ENCODE measurements around the gene PPP1R12A. TPM values are rescaled to one million over a fixed set of nuclear protein-coding genes. Genes with fewer than 3 reads are reported as not detected.

The PPP1R12A gene
- total RNA-seq, 1 donor from 2014 or later: 109 TPM

DNA sequence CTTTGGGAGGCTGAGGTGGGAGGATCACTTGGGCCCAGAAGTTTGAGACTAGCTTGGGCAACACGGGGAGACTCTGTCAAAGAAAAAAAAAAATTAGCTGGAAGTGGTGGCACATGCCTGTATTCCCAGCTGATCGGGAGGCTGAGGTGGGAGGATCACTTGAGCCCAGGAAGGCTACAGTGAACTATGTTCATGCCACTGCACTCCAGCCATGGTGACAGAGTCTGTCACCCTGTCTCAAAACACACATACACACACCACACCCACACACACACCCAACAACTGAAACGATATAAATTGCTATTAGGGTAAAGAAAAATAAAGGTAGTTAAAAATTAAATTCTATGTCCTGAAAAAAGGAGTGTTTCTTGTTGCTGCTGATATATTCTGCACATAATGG, 7.9 kb downstream of the PPP1R12A start:
- H3K27ac Mint-ChIP-seq (ENCODE audit: unreplicated experiment): no peak overlapping the region

DNA sequence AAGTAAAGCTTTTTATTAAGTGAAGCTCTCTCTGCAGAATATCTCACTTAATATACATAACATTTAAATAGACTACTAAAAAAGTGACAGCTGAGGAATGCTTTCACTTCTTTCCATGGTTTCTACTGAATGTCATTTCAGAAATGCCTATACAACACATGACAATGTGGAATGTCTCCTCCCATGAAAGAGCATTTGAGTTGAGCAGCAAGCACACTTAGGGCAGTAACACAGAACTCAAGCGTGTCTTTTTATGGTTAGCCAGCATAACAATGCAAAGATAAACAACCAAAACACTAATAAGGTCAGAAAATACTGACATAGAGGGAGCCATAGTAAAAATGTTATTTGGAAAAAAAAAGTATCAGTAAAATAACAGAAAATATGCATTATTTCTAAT, 9.4 kb downstream of the PPP1R12A start:
- H3K4me1 Mint-ChIP-seq (ENCODE audit: unreplicated experiment): peaks cover 10% of the 10 kb centered on the region
- H3K27ac Mint-ChIP-seq (ENCODE audit: unreplicated experiment): no peak overlapping the region
- no peak for DNase-seq (ENCODE audit: low spot score)
- no peak overlapping the region for H3K4me3 Mint-ChIP-seq (ENCODE audit: unreplicated experiment)
- H3K27me3 Mint-ChIP-seq (ENCODE audit: unreplicated experiment): no peaks in the 10 kb centered on the region
- no peaks in the 10 kb centered on the region for H3K36me3 Mint-ChIP-seq (ENCODE audit: low read depth, unreplicated experiment)
- no peaks in the 10 kb centered on the region for H3K9me3 Mint-ChIP-seq (ENCODE audit: unreplicated experiment)
- TF ChIP-seq, protein P1, sequence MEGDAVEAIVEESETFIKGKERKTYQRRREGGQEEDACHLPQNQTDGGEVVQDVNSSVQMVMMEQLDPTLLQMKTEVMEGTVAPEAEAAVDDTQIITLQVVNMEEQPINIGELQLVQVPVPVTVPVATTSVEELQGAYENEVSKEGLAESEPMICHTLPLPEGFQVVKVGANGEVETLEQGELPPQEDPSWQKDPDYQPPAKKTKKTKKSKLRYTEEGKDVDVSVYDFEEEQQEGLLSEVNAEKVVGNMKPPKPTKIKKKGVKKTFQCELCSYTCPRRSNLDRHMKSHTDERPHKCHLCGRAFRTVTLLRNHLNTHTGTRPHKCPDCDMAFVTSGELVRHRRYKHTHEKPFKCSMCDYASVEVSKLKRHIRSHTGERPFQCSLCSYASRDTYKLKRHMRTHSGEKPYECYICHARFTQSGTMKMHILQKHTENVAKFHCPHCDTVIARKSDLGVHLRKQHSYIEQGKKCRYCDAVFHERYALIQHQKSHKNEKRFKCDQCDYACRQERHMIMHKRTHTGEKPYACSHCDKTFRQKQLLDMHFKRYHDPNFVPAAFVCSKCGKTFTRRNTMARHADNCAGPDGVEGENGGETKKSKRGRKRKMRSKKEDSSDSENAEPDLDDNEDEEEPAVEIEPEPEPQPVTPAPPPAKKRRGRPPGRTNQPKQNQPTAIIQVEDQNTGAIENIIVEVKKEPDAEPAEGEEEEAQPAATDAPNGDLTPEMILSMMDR (IDR thresholded peaks at IDR 0.05; ENCODE audit: unreplicated experiment): no peak

More for the DNA sequence above, 7.9 kb downstream of the PPP1R12A start:
- Mint-ChIP-seq H3K9me3 (ENCODE audit: unreplicated experiment) (no peaks in the 10 kb centered on the region), H3K4me3 (ENCODE audit: unreplicated experiment) (no peak overlapping the region), H3K27me3 (ENCODE audit: unreplicated experiment) (no peaks in the 10 kb centered on the region), H3K4me1 (ENCODE audit: unreplicated experiment) (peaks cover 13% of the 10 kb centered on the region), H3K36me3 (ENCODE audit: low read depth, unreplicated experiment) (no peaks in the 10 kb centered on the region)
- TF ChIP-seq, protein P1 (IDR thresholded peaks at IDR 0.05; ENCODE audit: unreplicated experiment): no peak
- DNase-seq (ENCODE audit: low spot score): no peak

DNA sequence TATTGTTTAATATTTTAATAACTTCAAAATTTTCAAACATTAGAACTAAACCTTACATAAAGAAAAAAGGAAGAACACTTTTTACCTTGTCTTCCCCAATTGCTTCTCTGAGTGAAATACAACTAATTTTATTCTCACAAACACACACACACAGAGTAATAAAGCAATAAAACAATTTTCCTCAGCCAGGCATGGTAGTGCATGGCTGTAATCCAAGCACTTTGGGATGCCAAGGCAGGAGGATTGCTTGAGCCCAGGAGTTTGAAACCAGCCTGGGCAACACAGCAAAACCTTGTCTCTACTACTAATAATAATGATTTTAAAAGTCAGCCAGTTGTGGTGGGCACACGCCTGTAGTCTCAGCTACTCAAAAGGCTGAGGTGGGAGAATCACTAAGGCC, 13.1 kb downstream of the PPP1R12A start:
- Mint-ChIP-seq H3K27ac (ENCODE audit: unreplicated experiment) (no peak overlapping the region), H3K4me3 (ENCODE audit: unreplicated experiment) (no peak overlapping the region), H3K27me3 (ENCODE audit: unreplicated experiment) (no peaks in the 10 kb centered on the region), H3K4me1 (ENCODE audit: unreplicated experiment) (peaks cover 4% of the 10 kb centered on the region), H3K36me3 (ENCODE audit: low read depth, unreplicated experiment) (no peaks in the 10 kb centered on the region), H3K9me3 (ENCODE audit: unreplicated experiment) (no peaks in the 10 kb centered on the region)
- TF ChIP-seq, protein P1 (IDR thresholded peaks at IDR 0.05; ENCODE audit: unreplicated experiment): no peak
- no peak for DNase-seq (ENCODE audit: low spot score)

DNA sequence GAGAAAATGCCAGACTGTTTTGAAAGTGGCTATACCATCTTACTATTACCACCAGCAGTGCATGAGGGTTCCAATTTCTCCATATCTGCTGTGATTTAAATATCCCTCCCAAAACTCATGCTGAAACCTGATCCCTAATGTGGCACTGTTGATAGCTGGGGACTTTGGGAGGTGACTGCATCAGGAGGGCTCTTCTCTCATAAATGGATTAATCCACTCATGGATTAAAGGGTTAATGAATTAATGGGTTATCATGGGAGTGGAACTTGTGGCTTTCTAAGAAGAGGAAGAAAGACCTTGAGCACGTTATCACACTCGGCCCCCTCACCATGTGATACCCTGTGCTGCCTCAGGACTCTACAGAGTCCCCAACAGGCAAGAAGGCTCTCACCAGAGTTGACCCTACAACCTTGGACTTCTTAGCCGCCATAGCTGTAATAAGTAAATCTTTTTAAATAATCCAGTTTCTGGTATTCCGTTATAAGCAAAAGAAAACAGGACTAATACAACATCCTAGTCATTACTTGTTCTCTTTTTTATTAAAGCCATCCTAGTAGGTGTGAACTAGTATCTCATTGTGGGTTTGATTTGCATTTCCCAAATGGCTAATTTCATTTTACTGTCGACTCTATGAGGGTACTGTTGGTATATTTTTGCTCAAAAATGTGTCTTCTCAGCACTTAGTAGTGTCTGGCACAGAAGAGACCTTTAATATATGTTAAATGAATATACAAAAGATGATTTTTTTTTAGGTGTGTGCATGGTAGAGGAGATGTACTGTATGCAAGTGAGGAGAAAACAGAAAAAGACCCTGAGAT, 14.3 kb downstream of the PPP1R12A start:
- no peaks in the 10 kb centered on the region for H3K27me3 Mint-ChIP-seq (ENCODE audit: unreplicated experiment)
- peaks cover 4% of the 10 kb centered on the region for H3K4me1 Mint-ChIP-seq (ENCODE audit: unreplicated experiment)
- no peak overlapping the region for H3K4me3 Mint-ChIP-seq (ENCODE audit: unreplicated experiment)
- DNase-seq (ENCODE audit: low spot score): no peak
- H3K36me3 Mint-ChIP-seq (ENCODE audit: low read depth, unreplicated experiment): no peaks in the 10 kb centered on the region
- TF ChIP-seq, protein P1 (IDR thresholded peaks at IDR 0.05; ENCODE audit: unreplicated experiment): no peak
- H3K27ac Mint-ChIP-seq (ENCODE audit: unreplicated experiment): no peak overlapping the region
- no peaks in the 10 kb centered on the region for H3K9me3 Mint-ChIP-seq (ENCODE audit: unreplicated experiment)

DNA sequence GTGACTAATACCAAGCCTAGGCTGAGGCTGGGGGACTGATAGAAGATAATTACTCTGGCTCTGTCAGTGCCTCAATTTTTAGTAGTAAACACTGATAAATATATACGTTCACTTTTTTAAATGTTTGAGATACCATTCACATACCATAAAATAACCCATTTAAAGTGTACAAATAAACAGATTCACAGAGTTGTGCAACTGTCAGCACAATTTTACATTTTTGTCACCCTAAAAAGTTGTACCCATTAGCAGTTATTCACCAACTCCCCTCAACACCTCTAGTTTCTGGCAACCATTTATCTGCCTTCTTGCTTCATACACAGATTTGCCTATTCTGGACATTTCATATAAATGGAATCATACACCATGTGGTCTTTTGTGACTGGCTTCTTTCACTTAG, 15.1 kb downstream of the PPP1R12A start:
- Mint-ChIP-seq H3K4me1 (ENCODE audit: unreplicated experiment) (peaks cover 4% of the 10 kb centered on the region), H3K4me3 (ENCODE audit: unreplicated experiment) (no peak overlapping the region), H3K27ac (ENCODE audit: unreplicated experiment) (no peak overlapping the region), H3K27me3 (ENCODE audit: unreplicated experiment) (no peaks in the 10 kb centered on the region), H3K36me3 (ENCODE audit: low read depth, unreplicated experiment) (no peaks in the 10 kb centered on the region), H3K9me3 (ENCODE audit: unreplicated experiment) (no peaks in the 10 kb centered on the region)
- TF ChIP-seq, protein P1 (IDR thresholded peaks at IDR 0.05; ENCODE audit: unreplicated experiment): no peak
- DNase-seq (ENCODE audit: low spot score): no peak
